Right ventricle myocardium inferior (tissue), 1 donor: ENCODE measurements around the gene CALY. TPM values are rescaled to one million over a fixed set of nuclear protein-coding genes. Genes with fewer than 3 reads are reported as not detected.
"Not testable (repeated sequence)": the region's sequence is repeated elsewhere in the genome, so short reads cannot be mapped to it uniquely, and the experiment has no call there.

Source experiments
- ATAC-seq: fragments of 200-7000 bp; cut with Tn5 transposase; one replicate; pipeline ENCODE4 v1.9.1; 2020; ENCODE audit warnings: mild to moderate bottlenecking, moderate library complexity
- DNase-seq: peaks from one replicate; pipeline ENCODE4 v3.0.0; 2021; ENCODE audit errors: missing footprints
- intact Hi-C: fragments of 100-400 bp; cut with DNase I; formaldehyde crosslinking; loops from one replicate; pipeline ENCODE4 v1.11.0; 2022
- total RNA-seq: library from RNA; stranded (reverse); fragmentation: NEBNext Ultra II Directional; extraction: Animal tissue kit (Norgen Biotek cat#: 25700); gene quantifications from one replicate; pipeline ENCODE4 v1.2.1, GENCODE V29; 2021
- donor health status: DM: no; HTN: yes; CAD: no; lungs with severe emphysema.

CALY gene
- total RNA-seq, 1 donor from 2014 or later = not detected

DNA sequence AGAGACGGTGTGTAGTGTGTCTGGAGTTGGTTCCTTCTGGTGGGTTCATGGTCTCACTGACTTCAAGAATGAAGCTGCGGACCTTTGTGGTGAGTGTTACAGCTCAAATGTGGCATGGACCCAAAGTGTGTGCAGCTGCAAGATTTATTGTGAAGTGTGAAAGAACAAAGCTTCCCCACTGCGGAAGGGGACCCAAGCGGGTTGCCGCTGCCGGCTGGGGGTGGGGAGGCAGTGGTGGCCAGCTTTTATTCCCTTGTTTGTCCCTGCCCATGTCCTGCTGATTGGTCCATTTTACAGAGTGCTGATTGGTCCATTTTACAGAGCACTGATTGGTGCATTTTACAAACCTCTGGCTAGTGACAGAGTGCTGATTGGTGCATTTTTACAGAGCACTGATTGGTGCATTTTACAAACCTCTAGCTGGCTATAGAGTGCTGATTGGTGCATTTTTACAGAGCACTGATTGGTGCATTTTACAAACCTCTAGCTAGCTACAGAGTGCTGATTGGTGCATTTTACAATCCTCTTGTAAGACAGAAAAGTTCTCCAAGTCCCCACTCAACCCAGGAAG, 15.8 kb downstream of the CALY start:
- intact Hi-C loops = loop anchor here (10.0 kb wide), 1 partner anchor 486 kb away; no protein-coding TSS in a partner anchor
- DNase-seq, ATAC-seq: not testable (repeated sequence)

GRCh38 chr10:133318494-133319127, 18.1 kb downstream of the CALY start:
- intact Hi-C loops = no loop called here
- ATAC-seq (peak; percentile 88), DNase-seq (peak; percentile 80)

DNA sequence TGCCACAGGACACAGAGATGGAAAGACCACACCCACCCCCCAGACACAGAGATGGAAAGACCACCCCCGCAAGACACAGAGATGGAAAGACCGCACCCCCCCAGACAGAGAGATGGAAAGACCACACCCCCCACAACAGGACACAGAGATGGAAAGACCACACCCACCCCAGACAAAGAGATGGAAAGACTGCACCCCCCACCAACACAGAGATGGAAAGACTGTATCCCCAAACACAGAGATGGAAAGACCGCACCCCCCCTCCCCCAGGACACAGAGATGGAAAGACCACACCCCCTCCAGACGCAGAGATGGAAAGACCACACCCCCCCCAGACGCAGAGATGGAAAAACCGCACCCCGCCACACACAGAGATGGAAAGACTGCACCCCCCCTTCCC, 20.0 kb downstream of the CALY start:
- intact Hi-C loops = no loop called here
- DNase-seq (no peak), ATAC-seq (no peak)

DNA sequence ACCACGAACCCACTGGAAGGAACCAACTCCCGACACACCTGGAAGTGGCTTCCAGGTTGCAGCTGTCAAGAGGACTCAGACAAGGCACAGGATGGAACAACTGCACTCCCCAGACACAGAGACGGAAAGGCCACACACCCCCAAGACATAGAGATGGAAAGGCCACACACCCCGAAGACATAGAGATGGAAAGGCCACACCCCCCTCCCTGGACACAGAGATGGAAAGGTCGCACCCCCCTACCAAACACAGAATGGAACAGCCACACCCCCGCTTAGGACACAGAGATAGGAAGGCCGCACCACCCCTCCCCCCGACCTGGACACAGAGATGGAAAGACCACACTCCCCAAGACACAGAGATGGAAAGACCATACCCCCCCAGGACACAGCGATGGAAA, 20.4 kb downstream of the CALY start:
- intact Hi-C loops = no loop called here
- DNase-seq (no peak), ATAC-seq (no peak)

- intact Hi-C loops = no loop called here
- ATAC-seq = no peak
These were observed 20.8 kb downstream of the CALY start for GRCh38 chr10:133315847-133316246.

DNA sequence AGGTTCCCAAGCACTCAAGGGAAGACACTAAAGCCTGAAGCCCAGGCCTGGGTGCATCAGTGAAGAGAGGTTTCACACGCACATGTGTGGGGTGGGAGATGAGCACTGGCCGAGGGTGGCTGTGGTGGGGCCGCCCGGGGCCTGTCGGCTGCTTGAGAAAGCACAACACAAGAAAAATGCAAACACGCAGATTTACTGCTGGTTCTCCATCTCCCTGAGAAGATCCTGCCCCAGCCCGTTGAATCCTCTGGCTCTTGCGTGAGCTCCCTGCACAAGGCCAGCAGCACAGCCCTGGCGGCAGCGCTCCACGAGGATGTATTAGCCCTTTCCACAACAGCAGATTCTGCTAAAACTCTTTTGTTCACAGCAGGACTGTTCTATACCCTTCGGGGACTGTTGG, 21.8 kb downstream of the CALY start:
- intact Hi-C loops = no loop called here
- ATAC-seq = no peak
- no peak for DNase-seq

More at GRCh38 chr10:133315847-133316246, 20.8 kb downstream of the CALY start:
- no peak for DNase-seq

DNA sequence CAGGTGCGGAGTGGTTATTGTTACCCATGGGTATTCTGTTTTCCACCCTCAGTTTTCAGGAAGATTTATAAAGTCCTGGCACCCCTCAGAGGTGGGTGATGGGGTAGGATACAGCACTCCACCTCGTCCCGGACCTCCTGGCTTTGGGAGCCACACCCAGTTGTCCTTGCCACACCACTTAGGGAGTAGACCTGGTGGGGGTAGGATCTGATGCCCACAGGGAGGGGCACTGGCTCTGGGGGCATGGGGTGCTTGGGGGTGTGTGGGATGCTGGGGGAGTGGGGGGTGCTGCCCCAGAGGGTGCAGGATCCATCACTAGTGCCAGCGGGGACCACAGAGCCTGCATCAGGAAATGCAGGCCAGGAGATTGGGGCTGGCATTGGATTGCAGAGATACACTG, 23.5 kb downstream of the CALY start:
- DNase-seq = no peak
- intact Hi-C loops = no loop called here
- no peak for ATAC-seq

DNA sequence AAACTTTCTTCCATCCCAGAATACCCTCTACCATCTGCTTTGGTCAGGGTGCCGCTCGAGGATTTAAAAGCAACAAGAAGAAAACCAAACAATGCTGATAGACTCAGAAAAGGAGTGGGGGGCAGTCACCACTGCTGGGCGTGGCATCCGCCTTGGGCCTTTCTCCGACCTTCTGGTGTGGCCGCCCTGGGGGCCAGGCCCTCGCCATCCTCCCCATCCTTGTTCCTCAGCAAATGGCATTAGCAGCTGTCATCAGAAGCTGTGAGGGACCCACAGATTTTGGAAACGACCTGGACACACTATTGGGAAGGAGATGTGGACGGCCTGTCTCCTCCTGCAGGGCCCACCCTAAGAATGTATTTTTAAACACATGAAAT, 23.9 kb downstream of the CALY start:
- DNase-seq (no peak), ATAC-seq (no peak)
- intact Hi-C loops = no loop called here

- ATAC-seq (no peak), DNase-seq (no peak)
- intact Hi-C loops = no loop called here
These were observed 24.5 kb downstream of the CALY start for GRCh38 chr10:133312016-133312768.

DNA sequence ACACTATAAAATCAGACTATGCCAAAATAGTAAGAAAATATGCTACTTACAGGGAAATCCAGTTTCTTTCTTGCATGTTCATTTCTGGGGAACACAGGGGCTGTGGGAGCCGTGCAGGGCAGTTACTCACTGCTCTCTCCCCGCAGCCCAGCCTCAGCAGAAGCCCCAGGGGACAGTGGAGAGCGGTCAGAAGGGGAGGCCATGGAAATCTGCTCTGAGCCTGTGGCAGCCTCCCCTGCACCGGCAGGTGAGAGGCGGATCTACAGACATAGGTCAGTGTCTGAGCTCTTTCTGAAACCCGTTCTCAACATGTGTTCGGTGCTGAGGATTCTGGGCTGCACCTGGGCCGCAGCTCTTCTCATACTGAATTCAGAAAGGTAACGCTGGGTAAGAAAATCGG, 25.1 kb downstream of the CALY start:
- DNase-seq = no peak

GRCh38 chr10:133310789-133311188, 25.9 kb downstream of the CALY start:
- DNase-seq (no peak), ATAC-seq (no peak)
- intact Hi-C loops = no loop called here

More for the DNA sequence above, 25.1 kb downstream of the CALY start:
- ATAC-seq = no peak
- intact Hi-C loops = no loop called here

- ATAC-seq (no peak), DNase-seq (no peak)
- intact Hi-C loops = no loop called here
These were observed 26.3 kb downstream of the CALY start for GRCh38 chr10:133310399-133310755.

DNA sequence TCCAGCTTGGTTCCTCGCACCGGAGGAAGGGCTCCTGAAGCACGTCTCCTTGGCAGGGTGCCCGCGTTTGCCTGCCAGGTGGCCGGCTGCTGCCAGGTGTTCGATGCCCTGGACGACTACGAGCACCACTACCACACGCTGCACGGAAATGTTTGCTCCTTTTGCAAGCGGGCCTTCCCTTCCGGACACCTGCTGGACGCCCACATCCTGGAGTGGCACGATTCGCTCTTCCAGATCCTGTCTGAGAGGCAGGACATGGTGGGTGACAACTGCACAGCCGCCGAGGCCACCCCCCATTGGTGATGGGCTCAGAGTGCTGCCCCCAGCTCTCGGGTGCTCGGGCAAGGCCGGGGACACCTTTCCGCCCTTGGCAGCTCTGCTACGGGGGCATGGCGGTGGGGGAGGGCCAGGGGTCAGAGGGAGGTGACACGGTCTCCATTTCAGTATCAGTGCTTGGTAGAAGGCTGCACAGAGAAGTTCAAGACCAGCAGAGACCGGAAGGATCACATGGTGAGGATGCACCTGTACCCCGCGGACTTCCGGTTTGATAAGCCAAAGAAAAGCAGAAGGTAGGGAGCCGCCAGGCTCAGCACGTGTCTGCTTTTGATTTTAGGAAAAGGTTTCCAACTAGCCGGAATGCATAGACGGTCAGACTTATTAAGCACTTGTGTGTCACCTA, 26.8 kb downstream of the CALY start:
- DNase-seq (no peak), ATAC-seq (no peak)
- intact Hi-C loops = loop anchor here (5.0 kb wide), 1 partner anchor 48 kb away; no protein-coding TSS in a partner anchor

DNA sequence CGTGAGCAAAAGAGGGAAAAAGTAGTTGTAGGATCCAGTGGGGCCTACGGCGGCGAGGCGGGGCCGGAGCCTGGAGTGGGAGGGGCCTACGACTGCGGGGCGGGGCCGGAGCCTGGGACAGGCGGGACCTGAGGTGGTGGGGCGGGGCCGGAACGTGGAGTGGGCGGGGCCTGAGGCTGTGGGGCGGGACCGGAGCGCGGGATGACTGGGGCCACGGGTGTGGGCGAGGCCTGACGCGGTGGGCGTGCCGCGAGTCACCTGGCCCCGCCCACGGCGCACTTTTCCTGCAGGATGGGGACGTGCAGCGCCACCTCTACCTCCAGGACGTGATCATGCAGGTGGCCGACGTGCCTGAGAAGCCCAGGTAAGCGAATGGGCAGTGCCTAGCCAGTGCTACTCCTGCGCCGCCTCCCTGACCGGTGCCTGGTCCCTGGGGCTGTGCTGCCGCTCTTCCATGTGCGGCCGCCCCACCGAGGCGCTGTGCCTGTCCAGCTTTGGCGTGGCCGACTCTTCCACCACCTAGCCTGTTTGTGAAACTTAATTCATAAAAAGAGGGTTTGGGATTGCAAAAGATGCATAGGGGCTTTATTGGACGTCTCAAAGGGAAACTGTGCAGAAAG, 27.5 kb downstream of the CALY start:
- peak; percentile 97 for DNase-seq
- ATAC-seq = peak; percentile 97
- intact Hi-C loops = loop anchor here (5.0 kb wide), 1 partner anchor 47 kb away; no protein-coding TSS in a partner anchor

GRCh38 chr10:133308421-133309099, 28.1 kb downstream of the CALY start, which contains the start of the genes TUBGCP2 and ZNF511:
Gene TUBGCP2 (minus strand): TSS chr10:133308872. CDS start chr10:133302941, 5,931 bp downstream.
Gene ZNF511 (plus strand): TSS chr10:133308914. CDS start chr10:133308944, 30 bp downstream.
- intact Hi-C loops = loop anchor here (5.0 kb wide), 1 partner anchor 46 kb away; no protein-coding TSS in a partner anchor
- ATAC-seq (peak; percentile 88), DNase-seq (peak; percentile 95)

DNA sequence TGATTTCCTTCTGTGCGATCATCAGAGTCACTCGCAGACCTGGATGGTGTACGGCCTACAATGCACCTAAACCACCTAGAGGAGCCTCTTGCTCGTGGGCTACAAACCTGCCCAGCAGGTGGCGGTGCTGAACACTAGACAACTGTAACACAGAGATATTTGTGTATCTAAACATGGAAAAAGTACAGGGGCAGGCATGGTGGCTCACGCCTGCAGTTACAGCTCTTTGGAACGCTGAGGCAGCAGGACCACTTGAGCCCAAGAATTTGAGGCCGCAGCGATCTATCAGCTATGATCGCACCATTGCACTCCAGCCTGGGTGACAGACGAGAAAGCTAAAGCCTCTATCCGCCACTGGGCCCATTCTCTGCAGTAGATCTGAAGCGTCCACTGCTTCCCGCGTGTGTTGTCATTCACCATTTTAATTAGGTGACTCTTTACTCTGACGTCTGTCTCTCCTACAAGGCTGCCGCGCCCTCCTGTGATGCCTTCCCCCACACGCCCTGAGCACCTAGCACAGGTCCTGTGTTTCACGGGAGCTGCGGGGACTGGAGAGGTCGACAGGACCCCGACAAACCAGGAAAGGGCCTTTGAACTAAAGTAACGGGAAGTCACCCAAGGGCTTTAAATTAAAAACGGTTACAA, 28.8 kb downstream of the CALY start:
- ATAC-seq = no peak
- DNase-seq = peak; percentile 88
- intact Hi-C loops = loop anchor here (5.0 kb wide), 1 partner anchor 46 kb away; no protein-coding TSS in a partner anchor

GRCh38 chr10:133306941-133307379, 29.7 kb downstream of the CALY start:
- ATAC-seq (no peak), DNase-seq (no peak)
- intact Hi-C loops = loop anchor here (5.0 kb wide), 1 partner anchor 45 kb away; no protein-coding TSS in a partner anchor
